IMR-90 (cell line): ENCODE data around the gene PITPNC1. TPM values are rescaled to one million over a fixed set of nuclear protein-coding genes. Genes with fewer than 3 reads are reported as not detected.

Source experiments
- ATAC-seq: fragments of 200-7000 bp; cut with Tn5 transposase; 2 replicates; pipeline ENCODE4 v1.9.1; 2020; ENCODE audit warnings: low read depth, mild to moderate bottlenecking, moderate library complexity
- BruUV-seq: library from RNA; stranded (reverse); fragments of 400-500 nt; replicated peaks from 2 replicates; lab custom pipeline; 2021; lab: Mats Ljungman, UMichigan
- CTCF ChIA-PET: fragments of 300-600 bp; formaldehyde crosslinking; extraction: SDS; loops from one replicate; lab custom pipeline; 2021; ENCODE audit warnings: antibody characterized with exemption; lab: Yijun Ruan, JAX
- POLR2A ChIA-PET: fragments of 300-600 bp; sonication (Branson Sonifier 250); formaldehyde crosslinking; loops from one replicate; lab custom pipeline; 2022; ENCODE audit warnings: antibody characterized with exemption; ENCODE audit not compliant: unreplicated experiment; lab: Charles Lee
- DNase-seq: peaks from one replicate; pipeline ENCODE4 v3.0.0; 2013
- H2AFZ ChIP-seq: replicated peaks from 2 replicates; pipeline ENCODE3; 2013; ENCODE audit warnings: low read length, mild to moderate bottlenecking; ENCODE audit not compliant: poor library complexity
- H2AK5ac ChIP-seq: 2 replicates; pipeline ENCODE4 v1.6.1; 2013; ENCODE audit warnings: low read depth, low read length, inconsistent platforms
- H2AK9ac ChIP-seq: replicated peaks from 2 replicates; pipeline ENCODE3; 2013; ENCODE audit warnings: mild to moderate bottlenecking, low read depth, low read length, moderate library complexity; ENCODE audit not compliant: poor library complexity
- H2BK120ac ChIP-seq: 2 replicates; pipeline ENCODE4 v1.6.1; 2013; ENCODE audit warnings: low read depth, low read length, inconsistent platforms
- H2BK15ac ChIP-seq: 3 replicates; pipeline ENCODE4 v1.6.1; 2013; ENCODE audit warnings: low read depth, low read length, inconsistent platforms
- H2BK20ac ChIP-seq: 2 replicates; pipeline ENCODE4 v1.6.1; 2013; ENCODE audit warnings: low read depth, mild to moderate bottlenecking, inconsistent platforms, low read length, moderate library complexity
- H2BK5ac ChIP-seq: 2 replicates; pipeline ENCODE4 v1.6.1; 2013; ENCODE audit warnings: mild to moderate bottlenecking, low read depth, low read length, inconsistent platforms; ENCODE audit not compliant: poor library complexity, severe bottlenecking
- H3K14ac ChIP-seq: replicated peaks from 2 replicates; pipeline ENCODE4 v1.6.1; 2013; ENCODE audit warnings: low read depth, low read length, inconsistent platforms
- H3K18ac ChIP-seq: 2 replicates; pipeline ENCODE4 v1.6.1; 2013; ENCODE audit warnings: low read depth, low read length, control low read depth
- H3K23ac ChIP-seq: 2 replicates; pipeline ENCODE4 v1.6.1; 2013; ENCODE audit warnings: low read depth, low read length, inconsistent platforms
- H3K27ac ChIP-seq: 2 replicates; pipeline ENCODE4 v1.5.1; 2013; ENCODE audit warnings: mild to moderate bottlenecking, control low read depth, low read length; ENCODE audit not compliant: insufficient read depth
- H3K27me3 ChIP-seq: 2 replicates; pipeline ENCODE4 v1.6.1; 2013; ENCODE audit warnings: low read length; ENCODE audit not compliant: control insufficient read depth, insufficient read depth
- H3K36me3 ChIP-seq: 2 replicates; pipeline ENCODE4 v1.6.1; 2013; ENCODE audit warnings: low read length, mixed read lengths; ENCODE audit not compliant: control insufficient read depth, insufficient read depth
- H3K4ac ChIP-seq: 2 replicates; pipeline ENCODE4 v1.6.1; 2013; ENCODE audit warnings: low read depth, low read length, inconsistent platforms
- H3K4me1 ChIP-seq: 2 replicates; pipeline ENCODE4 v1.6.1; 2013; ENCODE audit warnings: low read length, mixed read lengths; ENCODE audit not compliant: control insufficient read depth, insufficient read depth
- H3K4me2 ChIP-seq: 2 replicates; pipeline ENCODE4 v1.6.1; 2013; ENCODE audit warnings: low read depth, mild to moderate bottlenecking, control low read depth, low read length, moderate library complexity
- H3K4me3 ChIP-seq: 2 replicates; pipeline ENCODE4 v1.5.1; 2013; ENCODE audit warnings: low read depth, mild to moderate bottlenecking, control low read depth, low read length, moderate library complexity; ENCODE audit not compliant: insufficient read depth
- H3K56ac ChIP-seq: 2 replicates; pipeline ENCODE4 v1.6.1; 2013; ENCODE audit warnings: low read length, inconsistent platforms; ENCODE audit not compliant: insufficient read depth; ENCODE audit errors: extremely low read depth
- H3K79me1 ChIP-seq, 2 experiments: 2 replicates each; pipeline ENCODE4 v1.6.1; 2013; ENCODE audit warnings: low read length in 2 of 2, inconsistent platforms in 1 of 2, low read depth in 1 of 2
- H3K9ac ChIP-seq: 2 replicates; pipeline ENCODE4 v1.6.1; 2013; ENCODE audit warnings: low read depth, low read length, control low read depth
- H3K9me1 ChIP-seq: 2 replicates; pipeline ENCODE4 v1.6.1; 2013; ENCODE audit warnings: low read length, inconsistent platforms; ENCODE audit not compliant: insufficient read depth
- H3K9me3 ChIP-seq: 2 replicates; pipeline ENCODE4 v1.6.1; 2013; ENCODE audit warnings: low read length; ENCODE audit not compliant: control insufficient read depth, insufficient read depth
- H4K20me1 ChIP-seq: 2 replicates; pipeline ENCODE4 v1.6.1; 2013; ENCODE audit warnings: low read length, inconsistent platforms; ENCODE audit not compliant: insufficient read depth
- H4K5ac ChIP-seq: 2 replicates; pipeline ENCODE4 v1.6.1; 2013; ENCODE audit warnings: mild to moderate bottlenecking, low read depth, low read length, control low read depth
- H4K8ac ChIP-seq, 2 experiments: 2 replicates each; pipeline ENCODE4 v1.6.1; 2013; ENCODE audit warnings: low read depth in 2 of 2, low read length in 2 of 2, control low read depth in 1 of 2, inconsistent platforms in 1 of 2
- H4K91ac ChIP-seq: 2 replicates; pipeline ENCODE4 v1.6.1; 2013; ENCODE audit warnings: low read depth, low read length, inconsistent platforms; ENCODE audit not compliant: insufficient read depth
- CEBPB ChIP-seq: IDR thresholded peaks from 2 replicates; pipeline ENCODE4 v1.6.1; 2012; ENCODE audit warnings: low read depth, low read length, improper control_type of control experiment
- ELK1 ChIP-seq: fragments of 150-350 bp; IDR thresholded peaks from 2 replicates; pipeline ENCODE4 v1.6.1; 2016; ENCODE audit warnings: low read depth, mild to moderate bottlenecking, low read length, moderate library complexity, borderline replicate concordance
- MAFK ChIP-seq: IDR thresholded peaks from 2 replicates; pipeline ENCODE4 v1.6.1; 2012; ENCODE audit warnings: low read depth, low read length, improper control_type of control experiment
- MAZ ChIP-seq: IDR thresholded peaks from 2 replicates; pipeline ENCODE4 v1.6.1; 2012; ENCODE audit warnings: low read depth, mild to moderate bottlenecking, low read length, improper control_type of control experiment, moderate library complexity, borderline replicate concordance
- SMC3 ChIP-seq: fragments of 150-350 bp; IDR thresholded peaks from 2 replicates; pipeline ENCODE4 v1.6.1; 2016; ENCODE audit warnings: low read depth, mild to moderate bottlenecking, antibody characterized with exemption, low read length, moderate library complexity
- WGBS, 2 experiments: methylation state at CpG; one replicate each; pipeline versions ENCODE4 v1.1.5 to v1.1.7; 2013; ENCODE audit warnings: missing lambda C conversion rate in 2 of 2; ENCODE audit not compliant: insufficient read length in 1 of 2; ENCODE audit errors: extremely low coverage in 2 of 2; 5-methylcytosine and 5-hydroxymethylcytosine counted together
- dilution Hi-C: fragments of 300-500 bp; cut with HindIII; formaldehyde crosslinking; loops from one replicate; pipeline ENCODE4 v1.14.3; 2018; ENCODE audit warnings: low sequenced_read_pairs; ENCODE audit not compliant: unreplicated experiment
- in situ Hi-C: fragments of 300-500 bp; cut with MboI; formaldehyde crosslinking; loops from 3 replicates; pipeline ENCODE4 v1.14.3; 2019; ENCODE audit warnings: low sequenced_read_pairs, inconsistent platforms, mixed read lengths
- intact Hi-C: fragments of 100-400 bp; cut with micrococcal nuclease; formaldehyde crosslinking; loops from 2 replicates; pipeline ENCODE4 v1.10.0; 2022
- polyA plus RNA-seq, 3 experiments: library from polyadenylated mRNA; depleted of rRNA; stranded (reverse); fragments of >200 nt; gene quantifications; 2 replicates each; pipeline ENCODE4 v1.2.3, GENCODE V29; 2012; ENCODE audit warnings: low replicate concordance in 1 of 3
- total RNA-seq: library from RNA; depleted of rRNA; stranded (reverse); fragments of >200 nt; gene quantifications from 2 replicates; pipeline ENCODE4 v1.2.3, GENCODE V29; 2012
- TF ChIP-seq, protein P1 (sequence below): fragments of 150-350 bp; IDR thresholded peaks from 2 replicates; pipeline ENCODE4 v1.6.1; 2017; ENCODE audit warnings: mild to moderate bottlenecking, antibody characterized with exemption, low read length, low read depth

PITPNC1 gene
- total and polyA plus RNA-seq, 2 of the 4 experiments (the other 2 are of a cell fraction), result 4.1 TPM

DNA sequence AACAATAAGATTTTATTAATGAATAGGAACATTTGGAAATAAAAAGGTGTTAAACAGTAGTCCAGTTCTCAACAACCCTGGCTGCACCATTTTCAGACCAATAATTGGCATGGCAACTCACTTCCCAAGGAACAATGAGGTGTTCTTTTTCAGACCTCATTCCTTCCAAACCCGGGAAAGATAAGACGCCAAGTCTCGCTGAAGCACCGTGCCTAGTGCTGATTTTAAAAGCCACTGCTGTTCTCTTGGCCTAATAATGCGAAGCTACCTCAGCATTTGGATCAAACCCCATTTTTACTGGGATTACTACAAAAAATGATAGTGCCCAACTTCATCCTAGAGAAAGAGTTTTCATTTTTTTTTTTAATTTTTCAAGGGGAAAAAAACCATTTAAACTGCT is 265.4 kb downstream of the PITPNC1 start:
- Histone ChIP-seq H3K4ac (no peak overlapping the region), H2AFZ (no peak overlapping the region), H3K36me3 (no peaks in the 10 kb centered on the region), H2AK9ac (no peak overlapping the region), H2BK120ac (no peak overlapping the region), H3K4me3 (no peak overlapping the region), H2AK5ac (no peak overlapping the region), H3K9me3 (no peaks in the 10 kb centered on the region), H3K4me1 (no peaks in the 10 kb centered on the region), H3K23ac (no peak overlapping the region), H2BK15ac (no peak overlapping the region), H4K20me1 (no peaks in the 10 kb centered on the region), H3K18ac (no peak overlapping the region), H2BK20ac (no peak overlapping the region), H3K27ac (no peak overlapping the region), H4K8ac (no peak overlapping the region), H3K14ac (no peak overlapping the region), H4K91ac (no peak overlapping the region), H2BK5ac (no peak overlapping the region), H3K56ac (no peak overlapping the region), H3K9me1 (peaks cover 4% of the 10 kb centered on the region; the same call in 1 of the 2 replicates), H3K9ac (no peak overlapping the region), H3K79me1 (no peaks in the 10 kb centered on the region), H3K27me3 (no peaks in the 10 kb centered on the region), H4K5ac (no peak overlapping the region), H3K4me2 (no peak overlapping the region)
- no TSS peak for BruUV-seq
- no peak for DNase-seq
- ChIA-PET CTCF (interaction anchor here (0.6 kb wide), 1 partner anchor 21 kb away, joined by 3 read pairs; no protein-coding TSS in a partner anchor), POLR2A (no interaction called here)
- no peak for ATAC-seq
- dilution Hi-C loops (no loop called here), in situ Hi-C loops (no loop called here), intact Hi-C loops (no loop called here)
- TF ChIP-seq CEBPB (no peak), SMC3 (no peak), MAZ (no peak), MAFK (no peak), ELK1 (no peak)
- TF ChIP-seq, protein P1, sequence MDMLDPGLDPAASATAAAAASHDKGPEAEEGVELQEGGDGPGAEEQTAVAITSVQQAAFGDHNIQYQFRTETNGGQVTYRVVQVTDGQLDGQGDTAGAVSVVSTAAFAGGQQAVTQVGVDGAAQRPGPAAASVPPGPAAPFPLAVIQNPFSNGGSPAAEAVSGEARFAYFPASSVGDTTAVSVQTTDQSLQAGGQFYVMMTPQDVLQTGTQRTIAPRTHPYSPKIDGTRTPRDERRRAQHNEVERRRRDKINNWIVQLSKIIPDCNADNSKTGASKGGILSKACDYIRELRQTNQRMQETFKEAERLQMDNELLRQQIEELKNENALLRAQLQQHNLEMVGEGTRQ, result no peak
- WGBS, 2 experiments, result 88% methylated on average over 4 of the region's 5 CpGs; no CpG with 5 or more reads in 1 of the 2 experiments
